Coronary artery (tissue), 2 donors: ENCODE data around the gene RAP1GAP.

Experiments used
- DNase-seq: peaks from one replicate; pipeline ENCODE4 v3.0.0-alpha.2; 2017; ENCODE audit warnings: low spot score
- H3K27ac ChIP-seq, 2 donors: fragments of 200-600 bp; sonication (generic); one replicate each; pipeline ENCODE4 v1.5.1; 2016 to 2019
- H3K4me3 ChIP-seq: fragments of 200-600 bp; sonication (generic); 2 replicates; pipeline ENCODE4 v1.5.1; 2016; ENCODE audit warnings: mild to moderate bottlenecking, moderate library complexity
- TF ChIP-seq, protein P1 (sequence below): fragments of 200-600 bp; sonication (generic); IDR thresholded peaks from one replicate; pipeline ENCODE4 v1.5.1; 2019; ENCODE audit warnings: antibody characterized with exemption

Gene RAP1GAP

DNA sequence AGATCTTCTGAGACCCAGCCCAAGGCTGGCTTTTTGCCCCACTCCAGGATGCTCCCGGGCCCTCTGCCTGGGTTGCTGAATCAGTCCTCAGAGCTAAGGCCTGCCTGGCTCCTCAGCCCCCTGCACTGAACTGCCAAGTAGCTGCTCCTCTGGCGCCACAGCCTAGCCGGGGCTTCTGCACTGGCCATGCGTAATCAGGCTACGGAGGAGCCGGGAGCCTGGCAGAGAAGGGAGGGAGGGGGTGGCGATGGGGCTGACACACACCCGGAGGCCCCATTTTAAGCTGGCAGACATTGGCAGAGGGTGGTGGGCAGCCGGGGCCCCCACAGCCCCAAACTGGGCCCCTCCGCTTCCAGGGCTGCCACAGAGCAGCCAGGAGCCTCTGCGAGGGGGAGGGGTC, 121.3 kb downstream of the RAP1GAP start:
- H3K4me3 ChIP-seq = no peak overlapping the region
- no peak for DNase-seq
- TF ChIP-seq, protein P1, sequence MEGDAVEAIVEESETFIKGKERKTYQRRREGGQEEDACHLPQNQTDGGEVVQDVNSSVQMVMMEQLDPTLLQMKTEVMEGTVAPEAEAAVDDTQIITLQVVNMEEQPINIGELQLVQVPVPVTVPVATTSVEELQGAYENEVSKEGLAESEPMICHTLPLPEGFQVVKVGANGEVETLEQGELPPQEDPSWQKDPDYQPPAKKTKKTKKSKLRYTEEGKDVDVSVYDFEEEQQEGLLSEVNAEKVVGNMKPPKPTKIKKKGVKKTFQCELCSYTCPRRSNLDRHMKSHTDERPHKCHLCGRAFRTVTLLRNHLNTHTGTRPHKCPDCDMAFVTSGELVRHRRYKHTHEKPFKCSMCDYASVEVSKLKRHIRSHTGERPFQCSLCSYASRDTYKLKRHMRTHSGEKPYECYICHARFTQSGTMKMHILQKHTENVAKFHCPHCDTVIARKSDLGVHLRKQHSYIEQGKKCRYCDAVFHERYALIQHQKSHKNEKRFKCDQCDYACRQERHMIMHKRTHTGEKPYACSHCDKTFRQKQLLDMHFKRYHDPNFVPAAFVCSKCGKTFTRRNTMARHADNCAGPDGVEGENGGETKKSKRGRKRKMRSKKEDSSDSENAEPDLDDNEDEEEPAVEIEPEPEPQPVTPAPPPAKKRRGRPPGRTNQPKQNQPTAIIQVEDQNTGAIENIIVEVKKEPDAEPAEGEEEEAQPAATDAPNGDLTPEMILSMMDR = no peak
- peak overlapping the region in 1 of 2 donors; percentile 28 for H3K27ac ChIP-seq
